K562 (cell line): ENCODE data around the gene CALM3. TPM values are rescaled to one million over a fixed set of nuclear protein-coding genes. Genes with fewer than 3 reads are reported as not detected.

Experiments
- C11orf30 ChIP-seq: fragments of 450-650 bp; IDR thresholded peaks from 2 replicates; pipeline ENCODE4 v1.6.1; 2016; ENCODE audit warnings: low read depth, mild to moderate bottlenecking
- CBX3 ChIP-seq, 2 experiments: IDR thresholded peaks; 1 replicate in 1 of 2; 2 replicates in 1 of 2; pipeline ENCODE4 v1.6.1; 2012; ENCODE audit warnings: inconsistent platforms in 2 of 2, low read length in 2 of 2, borderline replicate concordance in 1 of 2, control low read depth in 1 of 2
- CEBPB ChIP-seq: fragments of 450-650 bp; IDR thresholded peaks from 2 replicates; pipeline ENCODE4 v1.6.1; 2016; ENCODE audit warnings: missing genetic modification characterization, missing compliant biosample characterization
- GTF2E2 ChIP-seq: fragments of 200-800 bp; sonication (Bioruptor generic); IDR thresholded peaks from 2 replicates; pipeline ENCODE4 v1.6.1; 2016; ENCODE audit warnings: missing genetic modification characterization, missing compliant biosample characterization
- NFXL1 ChIP-seq: fragments of 450-650 bp; formaldehyde crosslinking; IDR thresholded peaks from 2 replicates; pipeline ENCODE4 v1.4.0; 2021; ENCODE audit warnings: mild to moderate bottlenecking
- PHF21A ChIP-seq: fragments of 450-650 bp; IDR thresholded peaks from 2 replicates; pipeline ENCODE4 v1.6.1; 2017; ENCODE audit warnings: low read depth, borderline replicate concordance
- SMAD4 ChIP-seq: fragments of 250-450 bp; sonication (Bioruptor Pico); conservative IDR thresholded peaks from 2 replicates; pipeline ENCODE4 v1.8.0; 2021; ENCODE audit warnings: inconsistent platforms, mild to moderate bottlenecking, moderate library complexity
- TRIM28 ChIP-seq: fragments of 450-650 bp; IDR thresholded peaks from 2 replicates; pipeline ENCODE4 v1.6.1; 2017
- ZNF197 ChIP-seq: fragments of 200-800 bp; sonication (Bioruptor generic); IDR thresholded peaks from 2 replicates; pipeline ENCODE4 v1.6.1; 2016; ENCODE audit warnings: low read depth, missing genetic modification characterization, missing compliant biosample characterization
- ZNF384 ChIP-seq: IDR thresholded peaks from 2 replicates; pipeline ENCODE4 v1.6.1; 2012; ENCODE audit warnings: low read depth, low read length, improper control_type of control experiment
- ZNF408 ChIP-seq: fragments of 250-450 bp; sonication (Bioruptor Pico); IDR thresholded peaks from 2 replicates; pipeline ENCODE4 v1.4.0; 2020; ENCODE audit warnings: low read depth, mild to moderate bottlenecking, moderate library complexity
- ZNF445 ChIP-seq: fragments of 250-450 bp; sonication (Bioruptor Pico); IDR thresholded peaks from 2 replicates; pipeline ENCODE4 v1.4.0; 2020; ENCODE audit warnings: low read depth, mild to moderate bottlenecking, moderate library complexity
- ZNF583 ChIP-seq: fragments of 250-450 bp; sonication (Bioruptor Pico); IDR thresholded peaks from 2 replicates; pipeline ENCODE4 v1.4.0; 2020
- polyA plus RNA-seq, 8 experiments: library from polyadenylated mRNA; depleted of rRNA in 4 of 8; stranded (reverse) in 5 of 8; unstranded in 3 of 8; fragments of >200 nt; fragmentation: Nextera tagmentation in 2 of 8; fragmentation: Illumina TruSeq in 1 of 8; extraction: Ambion mirVana in 2 of 8; extraction: Trizol in 1 of 8; gene quantifications; 2 replicates each; pipeline versions ENCODE4 v1.2.1 to v1.2.3, GENCODE V29; 2011 to 2014; ENCODE audit warnings: inconsistent platforms in 1 of 8, missing spikeins in 1 of 8
- total RNA-seq, 7 experiments: library from RNA; depleted of rRNA in 6 of 7; stranded (reverse); fragments of >200 nt in 6 of 7; fragmentation: Illumina TruSeq in 2 of 7; extraction: Trizol in 2 of 7; gene quantifications; 2 replicates each; pipeline versions ENCODE4 v1.2.1 to v1.2.3, GENCODE V29; 2011 to 2021; ENCODE audit warnings: low replicate concordance in 1 of 7
- TF ChIP-seq, protein P1 (sequence below): fragments of 250-450 bp; sonication (Bioruptor Pico); IDR thresholded peaks from 2 replicates; pipeline ENCODE4 v1.5.0; 2021; ENCODE audit warnings: mild to moderate bottlenecking, moderate library complexity
- TF ChIP-seq, protein P2 (sequence below), 2 experiments: fragments of 450-650 bp; IDR thresholded peaks; 2 replicates each; pipeline ENCODE4 v1.6.1; 2016
- TF ChIP-seq, protein P3 (sequence below), 2 experiments: fragments of 450-650 bp in 1 of 2; sonication (generic) in 1 of 2; formaldehyde crosslinking; conservative IDR thresholded peaks; 2 replicates each; pipeline versions ENCODE4 v1.4.0 to v1.8.1; 2020 to 2022; ENCODE audit warnings: mild to moderate bottlenecking in 1 of 2, missing genetic modification reagents in 1 of 2

The CALM3 gene
- total and polyA plus RNA-seq, 9 of the 15 experiments (the other 6 are each of a cell fraction or from before 2014, with no cell fraction given) = 34.6 to 350 (median 156) TPM

DNA sequence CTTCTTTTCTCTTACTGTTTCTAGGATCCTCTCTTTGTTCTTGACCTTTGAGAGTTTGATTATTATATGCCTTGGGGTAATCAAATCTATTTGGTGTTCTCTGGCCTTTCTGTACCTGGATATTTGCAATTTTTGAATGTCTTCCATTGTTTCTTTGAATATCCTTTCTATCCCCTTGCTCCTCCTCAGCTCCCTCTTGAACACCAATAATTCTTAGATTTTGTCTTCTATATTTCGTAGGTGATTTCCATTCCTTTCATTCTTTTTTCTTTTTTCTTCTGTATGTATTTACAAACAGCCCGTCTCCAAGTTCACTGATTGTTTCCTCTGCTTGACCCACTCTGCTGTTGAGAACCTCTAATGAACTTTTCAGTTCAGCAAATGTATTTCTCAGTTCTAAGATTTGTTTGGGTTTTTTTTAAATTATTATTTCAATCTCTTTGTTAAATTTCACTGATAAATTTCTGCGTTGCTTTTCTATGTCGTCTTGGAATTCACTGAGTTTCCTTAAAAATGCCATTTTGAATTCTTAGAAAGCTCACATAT lies 2.7 kb upstream of the CALM3 start (continued):
- TF ChIP-seq, protein P1, sequence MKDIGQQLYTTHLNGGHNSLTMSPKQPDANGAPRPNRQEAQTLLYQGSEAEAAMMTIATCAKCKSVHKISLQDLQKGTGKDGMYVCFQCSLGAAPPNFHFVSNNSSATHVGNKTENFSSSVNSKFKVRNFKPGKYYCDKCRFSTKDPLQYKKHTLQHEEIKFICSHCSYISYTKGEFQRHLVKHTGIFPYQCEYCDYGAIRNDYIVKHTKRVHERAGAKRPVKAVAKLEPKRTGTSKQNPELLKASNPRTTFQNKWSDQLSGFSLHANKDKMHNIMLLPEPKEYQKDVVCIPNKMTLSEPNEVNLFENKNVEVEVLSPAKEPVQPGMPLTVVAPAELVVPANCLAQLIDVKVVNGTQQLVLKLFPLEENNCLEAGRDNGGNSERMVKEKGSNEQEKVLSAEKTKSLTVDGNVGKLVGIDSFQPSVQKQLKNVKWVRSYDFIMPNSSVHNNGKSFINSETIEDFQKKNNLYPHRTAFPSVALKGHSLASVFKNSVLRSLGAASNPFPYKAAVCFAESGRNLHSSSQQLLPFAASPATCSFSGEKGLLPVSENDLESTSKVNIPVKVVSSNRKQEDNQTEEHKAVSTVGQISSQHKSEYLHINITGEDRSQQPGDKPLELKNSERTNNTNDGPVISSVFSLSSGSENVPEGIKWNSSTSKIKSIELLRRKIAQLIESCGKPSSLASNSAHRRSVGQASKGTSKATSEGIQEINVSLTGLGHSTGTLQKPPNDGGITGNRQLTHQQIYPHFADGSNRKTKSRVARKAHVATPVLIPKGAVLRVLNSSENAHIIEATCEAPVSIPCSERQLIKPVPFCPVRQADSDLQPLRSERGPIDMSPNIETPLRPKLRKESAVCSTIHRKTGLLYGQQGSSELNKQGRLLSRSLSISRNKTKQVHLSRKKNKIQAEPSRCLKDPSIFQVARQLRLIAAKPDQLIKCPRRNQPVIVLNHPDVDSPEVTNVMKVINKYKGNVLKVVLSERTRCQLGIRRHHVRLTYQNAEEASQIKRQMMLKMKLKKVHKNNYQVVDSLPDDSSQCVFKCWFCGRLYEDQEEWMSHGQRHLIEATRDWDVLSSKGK = no peak
- TF ChIP-seq TRIM28 (peak; percentile 97), PHF21A (no peak), NFXL1 (CRISPR knock-in tag) (no peak), CEBPB (tag) (no peak), ZNF583 (peak; percentile 94), GTF2E2 (tag) (no peak), SMAD4 (CRISPR knock-in tag) (no peak), CBX3 (IDR thresholded peaks at IDR 0.05; ENCODE audit: borderline replicate concordance in 1 of 2, low read length in 2 of 2) (peak in 1 of 2 experiments; percentile 91; a peak in 2 of 3 replicates), ZNF384 (0 out of 2 replicates have a peak, but pooled peaks have one; percentile 22), C11orf30 (no peak), ZNF445 (CRISPR knock-in tag) (no peak), ZNF408 (no peak), ZNF197 (CRISPR knock-in tag) (no peak)
- TF ChIP-seq, protein P2, sequence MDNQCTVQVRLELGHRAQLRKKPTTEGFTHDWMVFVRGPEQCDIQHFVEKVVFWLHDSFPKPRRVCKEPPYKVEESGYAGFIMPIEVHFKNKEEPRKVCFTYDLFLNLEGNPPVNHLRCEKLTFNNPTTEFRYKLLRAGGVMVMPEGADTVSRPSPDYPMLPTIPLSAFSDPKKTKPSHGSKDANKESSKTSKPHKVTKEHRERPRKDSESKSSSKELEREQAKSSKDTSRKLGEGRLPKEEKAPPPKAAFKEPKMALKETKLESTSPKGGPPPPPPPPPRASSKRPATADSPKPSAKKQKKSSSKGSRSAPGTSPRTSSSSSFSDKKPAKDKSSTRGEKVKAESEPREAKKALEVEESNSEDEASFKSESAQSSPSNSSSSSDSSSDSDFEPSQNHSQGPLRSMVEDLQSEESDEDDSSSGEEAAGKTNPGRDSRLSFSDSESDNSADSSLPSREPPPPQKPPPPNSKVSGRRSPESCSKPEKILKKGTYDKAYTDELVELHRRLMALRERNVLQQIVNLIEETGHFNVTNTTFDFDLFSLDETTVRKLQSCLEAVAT (IDR thresholded peaks at IDR 0.05) = 0 out of 4 replicates have a peak, but pooled peaks of 1 of the 2 experiments have one; percentile 20
- TF ChIP-seq, protein P3, sequence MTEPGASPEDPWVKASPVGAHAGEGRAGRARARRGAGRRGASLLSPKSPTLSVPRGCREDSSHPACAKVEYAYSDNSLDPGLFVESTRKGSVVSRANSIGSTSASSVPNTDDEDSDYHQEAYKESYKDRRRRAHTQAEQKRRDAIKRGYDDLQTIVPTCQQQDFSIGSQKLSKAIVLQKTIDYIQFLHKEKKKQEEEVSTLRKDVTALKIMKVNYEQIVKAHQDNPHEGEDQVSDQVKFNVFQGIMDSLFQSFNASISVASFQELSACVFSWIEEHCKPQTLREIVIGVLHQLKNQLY (CRISPR knock-in tag; conservative IDR thresholded peaks at IDR 0.05) = no peak
